ENCODE results near the gene FREM3.

The FREM3 gene

DNA sequence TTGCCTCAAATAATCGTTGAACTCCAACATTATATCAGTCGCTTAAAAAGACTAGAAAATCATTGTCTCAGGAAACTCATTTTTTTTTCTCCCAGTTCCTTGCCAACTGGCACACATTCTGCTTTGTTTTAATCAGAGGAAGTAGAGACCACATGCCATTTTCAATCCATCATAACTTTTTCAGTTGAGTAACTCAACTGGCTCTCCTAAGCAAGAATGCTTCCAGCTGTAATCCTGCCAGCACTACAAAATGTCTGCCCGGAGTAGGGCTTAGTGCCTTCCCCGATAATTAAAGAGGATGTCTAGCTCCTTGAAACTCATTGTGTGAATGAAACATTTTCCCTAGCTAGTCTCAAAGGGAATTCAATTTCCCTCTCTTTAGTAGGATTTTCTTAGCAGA lies 33.0 kb downstream of the FREM3 start:
- DNase-seq (ENCODE audit: low spot score) = no peak

DNA sequence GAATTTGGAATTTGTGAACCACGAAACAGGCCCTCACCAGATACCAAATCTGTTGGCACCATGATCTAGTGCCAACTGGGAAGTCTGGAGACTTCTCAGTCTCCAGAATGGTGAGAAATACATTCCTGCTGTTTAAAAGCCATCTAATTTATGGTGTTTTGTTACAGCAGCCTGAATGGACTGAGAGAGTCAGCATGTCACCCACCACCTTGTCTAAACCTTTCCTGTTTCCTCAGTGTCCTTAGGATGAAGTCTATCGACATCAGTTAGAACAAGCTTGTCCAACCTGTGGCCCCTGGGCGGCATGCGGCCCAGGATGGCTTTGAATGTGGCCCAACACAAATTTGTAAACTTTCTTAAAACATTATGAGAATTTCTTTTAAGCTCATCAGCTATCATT lies 42.1 kb downstream of the FREM3 start:
- DNase-seq (ENCODE audit: low spot score) = no peak

DNA sequence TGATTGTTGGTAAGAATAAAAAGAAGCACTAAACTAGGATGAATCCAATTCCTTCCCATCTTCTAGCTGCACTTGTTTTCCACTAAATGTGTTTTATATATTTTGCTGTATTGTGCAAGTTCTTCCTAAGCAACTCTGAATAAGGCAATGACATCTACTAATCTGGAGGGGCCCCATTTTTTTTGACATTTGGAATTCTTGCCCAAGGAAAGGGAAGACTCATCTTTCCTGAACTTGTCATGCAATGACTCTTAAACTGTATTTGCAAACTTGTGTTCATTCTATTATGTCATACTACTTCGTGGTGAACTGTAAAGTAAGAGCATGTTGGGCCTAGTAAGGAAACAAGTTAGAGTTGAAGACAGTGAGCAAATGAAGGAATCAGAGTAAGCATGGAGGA lies 45.9 kb downstream of the FREM3 start:
- no peak for DNase-seq (ENCODE audit: low spot score)

DNA sequence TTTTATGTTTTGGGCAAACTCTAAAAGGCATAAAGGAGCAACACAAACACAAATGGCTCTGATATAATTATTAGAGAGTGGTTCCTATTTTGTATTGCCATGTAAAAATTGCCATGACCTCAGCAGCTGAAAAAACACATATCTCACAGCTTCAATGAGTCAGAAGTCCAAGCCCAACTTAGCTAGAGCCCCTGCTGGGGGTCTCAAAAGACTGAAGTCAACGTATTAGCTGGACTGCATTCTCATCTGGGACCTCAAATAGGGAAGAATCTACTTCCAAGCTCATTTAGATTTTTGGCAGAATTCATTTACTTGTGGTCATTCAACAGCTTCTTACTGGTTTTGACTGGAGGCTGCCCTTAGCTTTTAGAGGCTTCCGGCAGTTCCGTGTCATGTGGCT lies 47.4 kb downstream of the FREM3 start:
- DNase-seq (ENCODE audit: low spot score) = no peak

DNA sequence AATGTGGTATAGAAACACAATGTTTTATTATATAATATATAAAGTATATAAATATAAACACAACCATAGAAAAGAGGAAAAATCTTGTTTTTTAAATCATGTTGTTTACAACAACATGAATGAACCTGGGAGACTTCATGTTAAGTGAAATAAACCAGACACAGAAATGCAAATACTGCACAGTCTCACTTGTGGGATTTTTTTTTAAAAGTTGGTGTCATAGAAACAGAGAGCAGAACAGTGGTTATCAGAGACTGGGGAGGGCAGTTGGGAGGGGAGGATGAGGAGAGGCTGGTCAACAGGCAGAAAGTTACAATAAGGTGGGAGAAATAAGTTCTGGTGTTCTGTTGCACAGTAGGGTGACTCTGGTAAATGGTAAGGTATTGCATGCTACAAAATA lies 57.1 kb downstream of the FREM3 start:
- no peak for DNase-seq (ENCODE audit: low spot score)

DNA sequence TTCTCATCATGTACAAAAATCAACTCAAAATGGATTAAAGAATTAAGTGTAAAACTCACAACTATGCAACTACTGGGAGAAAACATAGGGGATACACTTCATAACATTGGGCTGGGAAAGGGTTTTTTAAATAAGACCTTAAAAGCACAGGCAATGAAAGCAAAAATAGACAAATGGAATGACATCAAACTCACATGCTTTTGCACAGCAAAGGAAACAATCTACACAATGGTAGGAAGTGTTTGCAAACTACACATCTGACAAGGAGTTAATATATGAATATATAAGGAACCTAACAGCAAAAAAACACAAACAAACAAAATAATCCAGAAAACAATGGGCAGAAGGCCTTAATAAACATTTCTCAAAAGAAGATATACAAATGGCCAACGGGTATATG lies 57.9 kb downstream of the FREM3 start:
- no peak for DNase-seq (ENCODE audit: low spot score)

DNA sequence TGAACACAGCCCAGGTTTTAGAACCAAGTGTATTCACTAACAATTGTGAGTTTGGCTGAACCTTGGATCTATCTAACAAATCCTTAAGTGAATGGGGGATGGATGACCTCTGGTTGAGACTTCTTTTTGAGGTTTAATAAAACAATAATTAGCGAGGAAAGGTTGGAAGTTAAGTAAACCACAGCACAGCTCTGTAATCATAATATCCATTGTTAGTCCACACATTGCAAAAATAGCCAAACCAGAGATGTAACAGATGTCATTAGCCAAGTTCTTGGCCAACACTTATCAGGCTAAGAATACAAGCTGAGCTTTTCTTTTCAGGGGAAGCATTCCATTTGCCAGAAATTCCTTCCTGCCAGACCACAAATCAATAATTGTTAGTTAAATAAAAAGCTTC lies 59.1 kb downstream of the FREM3 start:
- DNase-seq (ENCODE audit: low spot score) = no peak

DNA sequence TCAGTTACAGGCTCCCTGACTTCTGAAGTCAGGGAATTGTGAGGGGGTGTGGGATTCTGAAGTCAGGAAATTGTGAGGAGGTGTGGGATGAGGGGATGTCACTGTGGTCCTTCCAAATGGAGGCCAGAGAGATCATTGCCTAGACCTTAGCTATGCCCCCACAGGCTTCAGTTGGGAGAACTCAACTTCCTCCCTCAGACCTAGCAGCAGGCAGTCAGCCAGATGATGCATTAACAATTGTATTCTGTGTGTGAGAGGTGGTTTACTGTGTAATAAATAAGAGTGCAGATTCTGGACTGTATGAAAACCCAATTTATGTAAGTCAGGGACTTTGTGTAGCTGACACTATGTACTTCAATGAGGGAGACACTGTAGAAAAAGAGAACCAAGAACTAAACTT lies 65.7 kb downstream of the FREM3 start:
- no peak for DNase-seq (ENCODE audit: low spot score)

DNA sequence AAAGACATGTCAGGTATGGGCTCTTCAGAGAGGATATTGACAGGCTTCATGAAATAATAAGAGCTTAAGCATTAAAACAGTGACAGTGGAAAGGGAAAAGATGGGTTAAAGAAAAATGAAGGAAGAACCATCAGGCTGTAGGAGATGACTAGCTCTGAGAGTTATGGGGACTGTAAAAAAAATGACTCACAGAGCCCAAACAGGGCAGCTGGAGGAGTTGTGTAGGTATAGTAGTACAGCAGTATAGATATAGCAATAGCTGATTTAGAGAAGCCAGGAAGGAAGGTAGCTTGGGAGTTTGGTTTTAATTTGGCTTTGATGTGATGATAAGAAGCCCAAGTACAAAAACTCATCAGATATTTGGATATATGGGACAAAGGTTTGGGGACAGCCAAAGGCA lies 66.6 kb downstream of the FREM3 start:
- no peak for DNase-seq (ENCODE audit: low spot score)

DNA sequence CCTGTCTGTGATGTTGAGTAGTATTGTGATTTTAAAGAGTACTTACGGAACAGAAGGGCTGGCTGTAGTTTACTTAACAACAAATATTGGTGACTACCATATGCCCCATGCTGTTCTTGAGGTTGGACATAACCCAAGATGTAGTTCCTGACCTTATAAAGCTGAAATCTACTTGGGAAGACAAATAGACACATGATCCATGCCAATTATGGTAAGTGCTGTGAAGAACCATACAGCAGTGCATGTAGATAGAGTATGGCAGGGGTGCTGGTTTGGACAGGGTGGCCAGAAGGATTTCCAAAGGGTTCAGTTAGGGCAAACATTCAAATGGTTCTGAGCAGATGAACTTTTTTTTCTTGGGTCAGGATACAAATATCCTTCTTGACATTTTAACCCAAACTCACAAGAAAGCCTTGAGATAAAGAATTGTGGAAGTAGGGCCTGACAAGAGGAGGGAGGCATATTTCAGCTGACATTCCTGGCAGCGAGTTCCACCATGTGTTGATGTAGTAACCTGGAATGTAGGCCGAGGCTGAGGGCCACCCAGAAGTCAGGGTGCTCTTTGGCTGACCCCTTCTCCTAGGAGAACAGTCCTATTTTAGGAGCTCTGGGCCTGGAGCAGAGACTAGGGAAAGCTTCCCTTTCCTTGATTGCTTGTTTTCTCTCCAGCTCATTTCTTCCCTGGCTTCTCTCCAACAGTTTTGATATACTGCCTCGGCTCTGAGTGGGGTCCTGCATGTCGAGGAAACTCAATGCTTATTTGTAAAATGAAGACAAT lies 74.2 kb downstream of the FREM3 start:
- DNase-seq (ENCODE audit: low spot score) = no peak

DNA sequence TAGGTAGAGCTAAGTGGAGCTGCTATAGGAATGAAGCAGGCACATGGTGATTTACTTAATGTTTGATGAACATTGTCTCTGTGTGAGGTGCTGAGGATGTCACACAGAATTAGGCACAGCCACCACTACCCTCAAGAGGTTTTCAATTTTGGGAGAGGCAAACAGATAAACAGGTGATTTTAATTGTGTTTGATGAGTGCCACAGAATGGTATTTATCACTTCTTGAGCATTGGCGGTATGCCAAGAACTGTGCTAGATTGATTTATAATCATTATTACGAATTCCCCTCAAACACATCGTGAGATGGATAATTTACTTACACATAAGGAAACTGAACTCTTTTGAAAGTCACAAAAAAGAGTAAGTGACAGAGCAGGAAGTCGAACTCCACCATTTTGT lies 74.8 kb downstream of the FREM3 start:
- DNase-seq (ENCODE audit: low spot score) = no peak

DNA sequence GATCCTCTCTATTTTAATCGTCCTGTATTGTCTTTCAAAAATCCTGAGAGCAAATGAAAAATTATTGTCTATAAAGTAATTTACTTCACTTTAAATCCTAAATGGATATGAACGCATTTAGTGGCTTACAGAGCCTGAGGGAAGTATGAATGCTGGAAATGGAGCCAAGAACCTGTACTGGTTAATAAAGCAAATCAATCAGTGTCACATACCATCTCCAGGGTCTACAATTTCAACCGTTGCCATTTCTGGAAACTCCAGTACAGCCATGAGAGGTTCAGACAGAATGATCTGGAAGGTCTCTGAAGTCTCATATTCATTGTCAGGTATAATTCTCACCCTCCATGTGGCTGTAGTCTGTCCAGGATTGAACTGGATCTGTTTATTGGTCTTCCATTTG lies 76.6 kb downstream of the FREM3 start:
- no peak for DNase-seq (ENCODE audit: low spot score)

DNA sequence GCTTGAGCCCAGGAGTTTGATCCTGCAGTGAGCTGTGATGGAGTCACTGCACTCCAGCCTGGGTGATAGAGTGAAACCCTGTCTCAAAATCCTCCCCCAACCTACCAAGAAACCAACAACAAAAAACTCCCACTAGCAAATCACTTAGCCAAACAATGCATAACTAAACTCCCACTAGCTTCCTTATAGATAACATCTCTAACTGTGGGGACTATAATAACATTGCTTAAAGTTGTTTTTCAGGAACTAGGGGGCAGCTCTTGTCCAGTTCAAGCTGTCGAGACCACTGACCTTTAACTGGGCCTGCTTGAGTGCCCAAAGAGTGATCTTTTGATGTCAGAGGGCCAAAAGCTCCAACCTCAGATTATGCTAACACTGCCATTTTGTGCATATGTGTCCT lies 81.7 kb downstream of the FREM3 start:
- no peak for DNase-seq (ENCODE audit: low spot score)

DNA sequence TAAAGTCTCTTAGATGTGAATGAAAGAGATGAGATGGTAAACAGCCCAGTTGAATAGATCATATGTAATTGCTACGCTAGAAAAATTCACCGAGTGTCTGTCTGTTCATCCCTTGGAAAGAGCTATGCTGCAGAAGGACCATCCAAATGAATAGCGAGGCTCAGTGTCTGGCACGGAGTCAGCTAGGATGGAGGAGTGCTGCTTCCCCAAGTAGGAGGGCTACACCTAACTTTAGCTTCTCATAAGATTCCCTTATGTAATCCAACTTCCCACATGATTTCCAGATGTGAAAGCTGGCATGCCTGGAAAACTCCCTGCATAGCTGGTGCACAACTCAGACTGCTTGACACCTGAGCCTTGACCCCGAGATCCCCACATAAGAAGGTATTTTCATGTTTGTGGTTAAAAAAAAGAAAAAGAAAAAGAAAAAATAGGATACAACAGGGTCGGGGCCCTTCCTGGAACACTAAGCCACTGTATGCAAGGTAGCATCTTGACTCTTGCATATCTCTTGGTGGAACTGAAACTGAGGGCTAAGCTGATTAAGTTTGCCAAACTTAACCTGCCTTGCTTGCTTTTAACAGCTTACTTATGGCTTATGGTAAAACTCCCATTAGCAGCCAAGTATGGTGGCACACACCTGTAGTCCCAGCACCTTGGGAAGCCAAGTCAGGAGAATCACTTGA lies 82.3 kb downstream of the FREM3 start:
- no peak for DNase-seq (ENCODE audit: low spot score)

DNA sequence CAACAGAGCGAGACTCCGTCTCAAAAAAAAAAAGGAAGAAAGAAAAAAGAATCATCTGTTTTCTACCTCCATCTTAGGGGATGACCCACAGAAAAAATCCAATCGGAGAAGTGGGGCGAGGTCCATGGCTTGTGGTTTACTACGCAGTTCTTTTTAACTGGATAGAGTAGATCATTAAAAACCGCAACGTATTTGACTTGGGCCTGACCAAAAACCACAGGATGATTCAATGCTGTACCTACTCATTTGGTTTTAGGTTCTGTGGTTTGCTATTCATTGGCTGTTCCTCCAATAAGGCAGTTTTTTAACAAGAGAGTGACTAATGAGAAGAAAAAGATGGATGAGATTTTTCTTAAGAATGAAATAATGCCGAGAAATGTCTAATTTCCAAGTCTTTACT lies 83.7 kb downstream of the FREM3 start:
- DNase-seq (ENCODE audit: low spot score) = no peak

DNA sequence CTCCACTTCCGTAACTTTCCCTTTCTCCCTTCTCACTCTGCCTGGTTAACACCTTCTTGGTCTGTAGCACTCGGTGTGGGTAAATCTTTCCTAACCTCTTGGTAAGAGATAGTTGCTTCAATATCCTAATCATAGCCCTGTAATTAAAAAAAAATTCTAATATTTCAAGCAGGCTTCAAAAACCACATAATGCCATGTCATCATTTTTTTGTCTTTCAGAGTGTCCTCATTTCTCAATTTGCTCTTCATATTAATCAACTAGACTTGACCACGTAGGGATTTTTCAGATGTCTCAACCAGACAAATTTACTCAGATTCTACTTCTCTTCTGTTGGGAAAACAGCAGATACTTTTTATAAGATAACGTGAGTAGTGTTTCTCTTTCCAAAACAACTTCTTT lies 91.0 kb downstream of the FREM3 start:
- DNase-seq (ENCODE audit: low spot score) = no peak

DNA sequence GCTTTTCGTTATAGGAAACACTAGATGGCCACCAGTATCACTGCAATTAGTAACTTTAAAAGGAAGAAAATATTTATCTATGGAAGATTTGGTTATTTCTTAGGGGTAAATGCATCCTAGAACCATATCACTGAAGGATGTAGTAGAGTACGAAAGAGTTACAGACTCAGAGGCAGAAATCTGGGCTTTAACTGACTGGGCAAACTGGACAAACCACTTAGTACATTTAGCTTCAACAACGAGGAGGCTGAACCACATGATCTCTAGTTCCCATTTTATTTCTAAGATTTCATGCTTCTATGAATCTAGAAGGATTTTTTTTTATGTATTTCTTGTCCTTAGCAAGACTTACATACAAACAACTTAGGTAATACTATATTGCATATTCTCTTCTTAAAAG lies 94.0 kb downstream of the FREM3 start:
- DNase-seq (ENCODE audit: low spot score) = no peak

DNA sequence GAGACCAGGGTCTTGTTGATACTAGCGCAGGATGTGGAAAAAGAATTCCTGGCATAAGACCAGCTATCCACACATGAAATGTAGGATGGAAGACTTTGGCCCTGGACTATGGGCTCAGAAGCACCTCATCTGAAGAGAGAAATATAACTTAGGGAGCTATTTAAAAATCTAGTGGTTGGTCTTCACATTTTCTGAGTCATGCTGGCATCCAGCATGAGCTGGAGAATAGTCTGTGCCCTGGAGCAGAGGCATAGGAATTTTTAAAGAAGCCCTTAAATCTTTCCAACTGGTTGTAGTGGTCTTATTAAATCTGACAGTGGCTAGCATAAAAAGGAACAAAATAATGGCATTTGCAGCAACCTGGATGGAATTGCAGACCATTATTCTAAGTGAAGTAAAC lies 100.6 kb downstream of the FREM3 start:
- DNase-seq (ENCODE audit: low spot score) = no peak

DNA sequence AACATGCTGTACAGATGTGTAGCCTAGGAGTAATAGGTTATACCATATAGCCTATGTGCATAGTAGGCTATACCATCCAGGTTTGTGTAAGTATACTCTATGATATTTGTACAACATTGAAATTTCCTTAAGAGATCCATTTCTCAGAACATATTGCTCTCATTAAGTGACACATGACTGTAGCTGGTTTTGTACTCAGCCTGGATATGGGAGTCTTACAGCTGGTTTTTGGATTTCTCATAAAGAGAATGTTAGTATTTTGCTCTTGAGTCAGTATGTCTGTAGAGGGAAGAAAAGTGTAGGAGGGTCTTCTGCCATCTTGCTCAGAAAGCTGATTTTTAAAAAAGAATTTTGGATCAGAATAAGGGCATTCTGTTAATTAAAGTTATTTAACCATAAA lies 101.7 kb downstream of the FREM3 start:
- DNase-seq (ENCODE audit: low spot score) = no peak

DNA sequence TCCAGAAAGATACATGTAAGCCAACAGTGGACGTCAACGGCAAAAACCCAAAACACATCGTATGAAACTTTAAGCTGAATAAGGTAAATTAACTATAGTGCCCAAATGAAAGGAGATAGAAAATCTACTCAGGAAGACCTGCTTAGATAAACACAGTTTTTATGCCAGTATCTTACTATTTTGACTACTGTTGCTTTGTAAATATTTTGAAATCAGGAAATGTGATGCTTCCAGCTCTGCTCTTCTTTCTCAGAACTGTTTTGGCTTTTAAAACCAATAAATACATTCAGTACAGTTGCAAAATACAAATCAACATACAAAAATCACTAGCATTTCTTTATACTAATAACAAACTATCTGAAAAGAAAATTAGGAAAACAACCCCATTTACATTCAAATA lies 103.2 kb downstream of the FREM3 start:
- DNase-seq (ENCODE audit: low spot score) = no peak

DNA sequence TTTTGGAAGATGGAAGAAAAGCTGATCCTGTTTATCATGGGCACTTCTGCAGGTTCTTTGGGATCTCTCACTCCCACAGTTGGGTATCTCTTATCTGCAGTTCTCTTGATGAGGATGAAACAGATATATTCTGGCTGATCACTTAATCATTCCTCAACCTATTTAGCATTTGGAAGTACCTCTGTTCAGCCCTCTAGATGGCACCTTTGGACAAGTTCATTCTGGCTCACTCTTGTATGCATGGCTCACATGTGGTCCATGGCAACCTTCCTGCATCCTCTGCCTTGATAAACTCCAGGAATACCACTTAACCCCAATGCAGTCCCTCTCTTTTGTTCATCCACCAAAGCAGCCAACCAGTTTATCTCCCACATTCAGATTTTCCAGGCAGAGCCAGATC lies 112.8 kb downstream of the FREM3 start:
- DNase-seq (ENCODE audit: low spot score) = no peak

DNA sequence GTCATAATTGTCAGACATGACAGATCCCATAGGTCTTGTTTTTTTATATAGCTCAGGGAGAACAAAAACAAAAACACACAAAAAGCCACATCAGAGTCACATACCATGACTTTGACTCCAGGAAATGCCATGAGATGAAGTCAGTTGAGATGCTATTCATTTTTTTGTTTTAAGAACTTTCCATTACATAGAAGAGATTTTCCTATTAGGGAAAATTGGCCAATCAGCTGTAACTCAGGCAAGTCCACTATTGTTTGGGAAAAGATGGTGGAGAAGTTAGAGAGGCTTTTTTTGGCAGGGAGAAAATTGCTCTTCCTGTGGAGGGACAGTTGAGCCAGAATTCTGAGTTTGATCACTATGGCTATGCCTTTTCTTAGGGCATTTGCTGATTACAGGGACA lies 114.4 kb downstream of the FREM3 start:
- DNase-seq (ENCODE audit: low spot score) = no peak

DNA sequence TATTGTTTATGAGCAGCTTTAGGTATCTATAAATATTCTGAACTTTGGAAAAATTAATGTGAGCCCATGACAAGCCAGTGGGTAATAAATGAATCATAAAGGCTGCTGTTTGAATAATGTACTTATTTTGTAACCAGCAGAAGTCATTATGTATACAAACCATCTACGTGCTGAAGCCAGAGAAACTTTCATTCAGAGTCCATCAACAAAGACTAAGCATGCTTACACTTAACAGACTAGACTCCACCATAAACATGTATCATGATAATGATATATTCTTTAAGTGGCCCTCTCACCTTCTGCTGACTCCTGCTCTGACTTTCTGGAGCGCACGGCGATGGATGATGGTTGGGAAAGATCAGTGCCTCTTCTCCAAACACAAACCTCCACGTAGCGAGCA lies 114.9 kb downstream of the FREM3 start:
- DNase-seq (ENCODE audit: low spot score) = no peak

DNA sequence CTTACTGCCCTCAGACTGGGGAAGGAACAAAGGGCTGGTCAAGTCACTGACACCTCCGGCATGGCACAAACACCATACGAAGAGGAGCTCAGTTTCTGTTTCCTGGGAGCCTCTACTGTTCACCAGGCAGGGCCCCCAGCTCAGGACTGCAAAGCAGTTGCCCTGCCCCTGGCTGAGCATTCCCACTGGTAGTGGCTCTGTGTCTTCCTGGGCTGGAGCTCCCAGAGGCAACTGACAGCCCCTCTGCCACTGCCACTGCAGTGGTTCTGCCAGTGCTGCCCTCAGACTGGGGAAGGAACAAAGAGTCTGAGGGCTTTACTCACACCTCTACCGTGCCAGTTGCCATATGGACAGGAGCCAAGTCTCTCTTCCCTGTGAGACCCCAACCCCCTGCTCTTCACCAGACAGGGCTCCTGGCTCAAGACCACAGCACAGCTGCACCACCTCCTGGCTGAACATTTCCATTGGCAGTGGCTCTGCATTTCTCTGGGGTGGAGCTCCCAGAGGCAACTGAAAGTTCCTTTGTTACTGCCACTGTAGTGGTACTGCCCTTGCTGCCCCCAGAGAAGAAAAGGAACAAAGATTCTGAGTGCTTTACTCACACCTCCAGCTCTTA lies 119.0 kb downstream of the FREM3 start:
- no peak for DNase-seq (ENCODE audit: low spot score)

All from CD4-positive, alpha-beta T cell treated with Interleukin-6 at 100 ng/mL for 8 hours (primary cell).